ENCODE measurements around the gene DOCK3.
"Not testable (repeated sequence)": the region's sequence is repeated elsewhere in the genome, so short reads cannot be mapped to it uniquely, and the experiment has no call there.

Gene DOCK3

DNA sequence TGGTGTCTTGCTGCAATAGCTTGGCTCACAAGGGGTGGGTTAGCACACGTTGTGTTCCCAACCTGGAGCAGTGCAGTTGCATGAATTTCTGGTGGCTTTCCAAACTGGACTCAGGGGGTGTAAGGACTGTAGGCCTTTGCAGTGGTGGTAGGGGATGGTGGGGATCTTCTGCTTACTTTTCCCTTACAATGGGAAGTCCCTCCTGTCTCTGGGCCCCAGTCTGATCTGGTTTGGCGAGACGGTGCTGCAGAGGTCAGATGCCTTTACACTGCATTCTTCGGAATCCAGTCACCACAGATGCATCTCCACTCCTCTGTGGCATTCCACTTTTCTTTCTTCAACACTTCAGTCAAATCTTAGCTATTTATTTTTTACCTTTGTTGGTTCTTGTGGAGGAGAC lies 132.1 kb downstream of the DOCK3 start:
- DNase-seq, result no peak

DNA sequence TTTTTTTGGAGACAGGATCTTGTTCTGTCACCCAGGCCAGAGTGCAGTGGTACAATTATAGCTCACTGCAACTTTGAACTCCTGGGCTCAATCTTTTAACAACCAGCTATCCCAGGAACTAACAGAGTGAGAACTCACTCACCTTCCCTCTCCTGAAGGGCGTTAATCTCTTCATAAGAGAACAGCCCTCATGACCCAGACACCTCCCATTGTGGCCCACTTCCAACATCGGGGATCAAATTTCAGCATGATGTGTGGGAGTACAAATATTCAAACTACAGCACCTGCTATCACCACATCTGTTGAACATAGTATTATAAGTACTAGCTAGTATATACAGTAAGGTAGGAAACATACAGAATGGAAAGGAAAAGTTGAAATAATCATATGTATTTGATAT lies 132.5 kb downstream of the DOCK3 start:
- no peak for DNase-seq

DNA sequence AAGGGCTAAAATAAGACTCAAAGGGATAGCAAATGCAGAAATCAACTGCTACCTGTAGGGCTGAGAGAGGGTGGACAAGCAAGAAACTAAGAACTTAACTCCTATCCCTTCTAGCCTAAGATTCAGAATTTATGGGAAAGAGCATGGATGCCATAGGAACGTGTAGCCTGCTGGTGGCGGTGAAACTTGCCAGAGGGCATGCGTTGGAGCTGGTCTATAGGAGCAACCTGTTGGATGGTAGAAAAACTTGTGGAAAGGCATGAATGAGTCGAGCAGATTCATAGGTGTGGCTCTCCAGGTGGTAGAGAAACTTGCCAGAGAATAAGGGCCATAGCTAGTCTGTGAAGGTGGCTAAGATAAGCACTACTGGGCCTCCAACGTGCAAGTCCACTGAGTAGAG lies 137.2 kb downstream of the DOCK3 start:
- DNase-seq, result no peak

DNA sequence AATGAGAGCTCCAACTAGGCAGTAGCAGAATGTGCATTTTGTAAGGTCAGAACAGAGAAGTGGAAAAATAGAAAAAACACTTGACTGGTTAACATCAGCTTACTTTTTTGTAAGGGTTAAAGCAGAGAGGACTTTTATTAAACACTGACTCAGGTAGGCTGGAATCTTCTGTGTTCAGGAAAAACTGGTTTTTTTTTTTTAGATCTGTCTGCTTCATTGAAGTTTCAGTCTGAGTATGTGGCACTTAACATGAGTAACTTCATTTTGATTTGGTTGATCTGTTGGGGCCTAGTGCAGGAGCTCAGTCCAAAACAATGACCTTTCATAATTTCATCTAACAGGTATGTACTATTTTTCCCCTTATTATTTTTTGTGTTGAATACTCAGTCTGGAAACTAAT lies 141.1 kb downstream of the DOCK3 start:
- no peak for DNase-seq

DNA sequence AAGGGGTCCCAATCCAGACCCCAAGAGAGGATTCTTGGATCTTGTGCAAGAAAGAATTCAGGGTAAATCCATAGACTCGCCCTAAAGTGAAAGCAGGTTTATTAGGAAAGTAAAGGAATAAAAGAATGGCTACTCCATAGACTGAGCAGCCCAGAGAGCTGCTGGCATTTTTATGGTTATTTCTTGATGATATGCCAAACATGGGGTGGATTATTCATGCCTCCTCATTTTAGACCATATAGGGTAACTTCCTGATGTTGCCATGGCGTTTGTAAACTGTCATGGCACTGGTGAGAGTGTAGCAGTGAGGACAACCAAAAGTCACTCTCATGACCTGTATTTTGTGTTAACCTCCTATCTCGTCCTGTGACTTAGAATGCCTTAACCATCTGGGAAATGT lies 142.2 kb downstream of the DOCK3 start:
- DNase-seq, result no peak

DNA sequence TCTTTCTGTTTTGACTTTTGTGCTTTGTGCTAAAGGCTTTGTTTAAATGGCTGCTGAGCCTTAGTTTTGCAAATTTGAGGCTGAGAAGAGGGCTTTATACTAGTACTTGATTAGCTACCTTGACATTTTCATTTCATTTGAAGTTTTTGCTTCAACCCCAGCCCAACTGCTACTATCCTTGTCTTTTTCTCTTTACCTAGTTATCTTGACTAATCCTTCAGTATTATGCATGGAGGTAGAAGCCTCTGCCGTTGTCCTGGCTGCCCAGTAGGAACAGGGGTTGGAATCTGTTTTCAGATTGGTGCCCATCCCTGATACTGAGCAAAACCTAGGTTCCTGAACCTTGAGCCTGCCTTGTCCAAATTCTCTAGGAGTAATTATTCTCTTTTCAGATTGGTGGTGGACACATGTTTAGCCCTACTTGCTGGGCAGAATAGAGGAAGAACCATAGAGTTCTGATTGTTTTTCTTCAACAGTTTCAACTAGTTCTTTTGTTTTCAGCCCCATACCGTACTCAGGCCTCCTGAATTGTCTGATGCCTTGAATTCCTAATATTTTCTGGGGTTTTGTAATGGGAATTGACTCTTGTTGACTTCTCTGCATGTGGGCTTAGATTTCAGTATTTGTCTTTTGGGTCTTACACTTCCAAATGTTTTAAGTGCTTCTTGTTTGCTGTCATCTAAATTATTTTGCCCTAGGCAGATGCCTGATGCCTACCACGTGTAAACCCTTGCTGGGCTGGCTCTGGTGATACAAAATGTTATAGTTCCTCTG lies 143.2 kb downstream of the DOCK3 start:
- no peak for DNase-seq

DNA sequence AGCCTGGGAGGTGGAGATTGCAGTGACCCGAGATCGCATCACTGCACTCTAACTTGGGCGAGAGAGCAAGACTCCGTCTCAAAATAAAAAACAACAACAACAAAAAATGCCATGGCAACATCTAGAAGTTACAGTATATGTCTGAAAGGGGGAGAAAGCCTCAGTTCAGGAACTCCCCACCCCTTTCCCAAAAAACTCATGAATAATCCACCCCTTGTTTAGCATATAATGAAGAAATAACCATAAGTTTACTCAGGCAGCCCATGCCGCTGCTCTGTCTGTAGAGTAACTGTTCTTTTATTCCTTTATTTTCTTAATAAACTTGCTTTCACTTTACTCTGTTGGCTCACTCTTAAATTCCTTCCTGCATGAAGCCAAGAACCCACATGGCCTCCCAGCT lies 145.2 kb downstream of the DOCK3 start:
- DNase-seq, result no peak

DNA sequence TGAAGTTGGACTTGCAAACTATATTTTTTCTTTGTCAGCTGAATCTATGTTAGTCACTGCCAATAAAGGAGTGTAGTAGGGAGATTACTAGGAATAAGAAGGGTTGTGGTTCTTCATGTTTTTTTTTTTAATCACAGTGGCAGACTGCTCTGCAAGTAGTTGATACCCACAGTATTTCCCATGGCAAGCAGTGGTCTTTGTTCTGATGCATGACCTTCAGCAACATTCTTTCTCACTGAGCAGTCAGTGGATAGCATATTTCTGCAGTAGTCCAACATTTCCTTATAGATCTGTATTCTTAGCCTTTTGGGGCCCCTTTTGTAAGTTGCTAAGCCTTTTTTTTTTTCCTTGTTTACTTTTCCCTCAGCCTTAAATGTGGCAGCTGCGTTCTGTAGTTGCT lies 151.1 kb downstream of the DOCK3 start:
- no peak for DNase-seq

DNA sequence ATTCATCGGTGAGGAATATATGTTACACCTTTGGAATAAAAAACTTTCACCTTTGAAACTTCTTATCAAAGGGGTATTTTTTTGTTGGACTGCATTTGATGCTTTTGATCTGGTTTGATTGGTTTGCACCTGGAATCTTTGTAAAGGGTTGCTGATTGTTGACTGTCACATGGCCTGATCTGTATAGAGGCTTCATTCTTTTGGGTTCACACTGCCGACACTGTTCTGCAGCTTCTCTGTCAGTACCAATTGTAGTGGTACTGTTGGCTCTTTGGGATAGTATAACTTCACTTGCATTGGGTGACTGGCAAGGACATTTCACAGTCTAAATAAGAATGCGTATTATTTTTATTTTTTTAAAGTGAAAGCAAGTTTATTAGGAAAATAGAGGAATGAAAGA lies 155.7 kb downstream of the DOCK3 start:
- DNase-seq, result no peak

DNA sequence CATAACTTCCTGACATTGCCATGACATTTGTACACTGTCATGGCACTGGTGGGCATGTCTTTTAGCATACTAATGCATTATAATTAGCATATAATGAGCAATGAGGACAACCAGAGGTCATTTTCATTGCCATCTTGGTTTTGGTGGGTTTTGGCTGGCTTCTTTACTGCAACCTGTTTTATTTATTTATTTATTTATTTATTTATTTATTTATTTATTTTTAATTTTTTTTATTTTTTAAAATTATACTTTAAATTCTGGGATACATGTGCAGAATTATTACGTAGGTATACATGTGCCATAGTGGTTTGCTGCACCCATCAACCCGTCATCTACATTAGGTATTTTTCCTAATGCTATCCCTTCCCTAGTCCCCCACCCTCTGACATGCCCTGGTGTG lies 156.3 kb downstream of the DOCK3 start:
- DNase-seq, result not testable (repeated sequence)

DNA sequence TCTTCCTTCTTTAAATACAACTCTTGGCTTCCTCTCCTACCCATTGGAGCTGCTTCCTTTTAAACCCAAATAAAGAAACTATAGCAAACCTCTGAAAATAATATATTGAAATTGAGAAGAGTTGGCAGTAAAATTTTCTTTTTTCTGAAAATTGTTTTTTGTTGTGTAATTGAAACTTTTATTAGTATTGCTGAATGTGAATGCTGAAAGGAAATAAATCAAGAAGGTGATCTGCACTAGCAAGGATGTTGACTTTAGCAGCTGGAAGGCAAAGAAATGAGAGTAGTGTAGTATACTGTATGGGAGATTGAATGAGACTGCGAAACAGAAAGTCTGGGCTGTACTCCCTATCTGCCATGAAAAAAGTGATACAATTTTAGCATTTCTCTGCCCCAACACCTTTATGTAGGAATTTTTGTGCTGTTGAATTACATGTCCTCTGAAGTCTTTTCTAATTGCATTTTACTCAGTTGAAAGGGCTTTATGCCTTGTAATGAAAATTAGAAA lies 166.3 kb downstream of the DOCK3 start:
- no peak for DNase-seq

DNA sequence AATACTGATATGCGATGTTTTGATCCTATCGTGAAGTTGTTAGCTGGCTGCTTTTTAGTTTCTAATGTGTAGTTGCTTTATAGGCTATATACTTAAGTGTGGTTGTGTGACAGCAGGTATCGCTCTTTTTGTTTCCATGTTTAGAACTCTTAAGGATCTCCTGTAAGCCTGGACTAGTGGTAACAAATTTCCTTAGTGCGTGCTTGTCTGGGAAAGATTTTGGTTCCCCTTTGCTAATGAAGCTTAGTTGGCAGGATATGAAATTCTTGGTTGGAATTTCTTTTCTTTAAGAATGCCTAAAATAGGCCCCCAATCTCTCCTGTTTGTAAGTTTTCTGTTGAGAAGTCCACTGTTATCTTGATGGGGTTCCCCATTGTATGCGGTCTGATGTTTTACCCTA lies 173.6 kb downstream of the DOCK3 start:
- no peak for DNase-seq

DNA sequence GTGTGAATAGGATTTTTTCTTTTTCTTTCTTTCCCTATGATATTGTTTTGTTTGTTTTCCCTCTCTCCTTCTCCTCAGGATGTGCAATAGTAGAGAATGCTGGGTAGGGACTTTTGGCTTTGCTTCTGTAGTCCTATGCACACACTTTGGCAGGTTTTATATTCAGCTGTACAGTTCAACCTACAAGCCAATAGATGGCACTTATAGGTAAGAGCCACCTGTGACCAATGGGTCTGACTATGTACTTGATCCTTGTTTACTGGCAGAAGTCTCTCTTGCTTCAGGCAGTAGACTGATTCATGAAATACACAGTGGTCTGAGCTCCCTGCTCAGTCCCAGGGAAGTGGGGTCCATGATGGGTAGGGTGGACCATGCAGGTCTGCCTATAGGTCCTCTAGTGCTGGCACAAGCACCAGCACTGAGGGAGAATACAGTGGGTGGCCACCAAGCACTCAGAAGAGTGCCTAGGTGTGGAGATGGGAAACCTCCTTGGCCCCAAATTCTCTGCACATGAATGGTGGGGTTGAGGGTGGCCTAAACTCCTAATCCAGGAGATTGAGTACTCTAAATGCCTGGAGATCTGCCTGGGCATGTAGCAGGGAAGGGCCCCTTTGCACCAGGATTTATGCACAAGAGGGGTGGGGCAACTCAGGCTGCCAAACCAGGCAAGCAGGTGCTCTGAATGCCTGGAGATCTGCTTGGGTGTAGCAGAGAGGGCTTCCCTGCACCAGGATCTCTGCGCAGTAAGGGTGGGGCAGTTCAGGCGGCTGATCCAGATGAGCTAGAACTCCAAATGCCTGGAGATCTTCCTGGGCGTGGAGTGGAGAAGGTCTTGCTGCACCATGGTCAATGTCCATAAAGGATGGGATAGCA lies 176.1 kb downstream of the DOCK3 start:
- no peak for DNase-seq

DNA sequence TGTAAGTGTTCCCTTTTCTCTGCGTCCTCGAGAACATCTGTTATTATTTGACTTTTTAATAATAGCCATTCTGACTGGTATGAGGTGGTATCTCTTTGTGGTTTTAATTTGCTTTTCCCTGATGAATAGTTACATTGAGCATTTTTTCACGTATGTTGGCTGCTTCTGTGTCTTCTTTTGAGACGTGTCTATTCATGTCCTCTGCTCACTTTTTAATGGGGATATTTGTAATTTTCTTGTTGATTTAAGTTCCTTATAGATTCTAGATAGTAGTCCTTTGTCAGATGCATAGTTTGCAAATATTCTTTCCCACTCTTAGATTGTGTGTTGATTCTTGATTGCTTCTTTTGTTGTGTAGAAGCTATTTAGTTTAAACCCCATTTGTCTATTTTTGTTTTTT lies 179.2 kb downstream of the DOCK3 start:
- DNase-seq, result no peak

DNA sequence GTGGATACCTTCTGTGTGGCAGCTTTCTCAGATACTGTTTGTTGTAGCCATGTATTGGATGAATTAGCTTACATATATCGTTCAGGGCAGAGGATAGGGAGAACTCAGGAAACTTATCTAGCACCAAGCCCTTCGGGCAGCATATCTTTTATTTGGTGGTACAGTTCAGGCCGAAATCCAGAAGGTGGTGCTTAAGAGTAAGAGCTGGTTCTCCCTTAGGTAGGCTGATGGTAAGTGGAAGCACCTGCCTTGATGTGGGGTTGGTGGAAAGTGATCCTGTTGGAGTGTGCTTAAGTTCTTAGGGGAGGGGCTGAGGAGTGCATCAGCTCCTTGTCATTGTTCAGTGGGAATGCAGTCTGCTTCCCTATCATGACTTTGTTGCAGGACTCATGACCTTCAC lies 187.5 kb downstream of the DOCK3 start:
- no peak for DNase-seq

DNA sequence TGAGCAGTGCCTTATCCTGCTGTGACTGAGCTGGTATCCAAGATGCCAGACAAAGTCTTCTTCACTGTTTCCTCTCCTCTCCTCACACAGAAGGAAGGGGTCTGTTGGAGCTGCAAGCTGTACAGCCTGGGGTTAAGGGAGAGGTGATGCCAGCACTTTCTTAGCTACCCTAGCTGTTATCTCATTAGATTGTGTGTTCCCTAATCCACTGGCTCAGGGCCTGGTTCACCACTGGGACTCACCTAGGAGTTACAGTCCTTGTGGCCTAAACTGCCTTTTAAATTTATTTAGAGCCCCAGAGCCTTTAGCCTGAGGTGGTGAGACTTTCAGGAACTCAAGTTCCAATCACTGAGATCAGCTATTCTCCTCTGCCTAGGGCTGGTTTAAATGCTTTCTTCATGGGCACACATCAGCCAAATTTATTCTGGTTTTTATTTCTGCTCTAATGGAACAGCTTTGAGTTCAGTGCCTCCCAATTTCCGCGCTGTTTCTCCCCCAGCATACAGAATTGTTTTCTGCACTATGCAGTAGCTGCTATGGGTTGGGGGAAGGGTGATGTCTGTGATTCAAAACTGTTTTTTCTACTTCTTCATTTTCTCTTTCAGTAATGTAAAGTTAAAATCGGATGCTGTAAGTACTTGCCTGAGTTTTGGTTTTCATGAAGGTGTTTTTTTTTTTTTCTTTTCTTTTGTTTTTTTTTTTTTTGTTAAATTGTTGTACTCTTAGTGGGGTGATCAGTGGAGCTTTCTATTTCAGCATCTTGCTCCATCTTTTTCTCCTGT lies 198.8 kb downstream of the DOCK3 start:
- DNase-seq, result no peak

DNA sequence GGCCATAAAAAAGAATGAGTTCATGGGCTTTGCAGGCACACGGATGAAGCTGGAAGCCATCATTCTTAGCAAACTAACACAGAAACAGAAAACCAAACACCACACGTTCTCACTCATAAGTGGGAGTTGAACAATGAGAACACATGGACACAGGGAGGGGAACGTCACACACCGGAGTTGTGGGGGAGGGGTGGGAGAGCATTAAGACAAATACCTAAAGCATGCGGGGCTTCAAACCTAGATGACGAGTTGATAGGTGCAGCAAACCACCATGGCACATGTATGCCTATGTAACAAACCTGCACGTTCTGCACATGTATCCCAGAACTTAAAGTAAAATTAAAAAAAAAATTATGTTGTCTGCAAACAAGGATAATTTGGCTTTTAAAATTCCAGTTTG lies 200.1 kb downstream of the DOCK3 start:
- not testable (repeated sequence) for DNase-seq

DNA sequence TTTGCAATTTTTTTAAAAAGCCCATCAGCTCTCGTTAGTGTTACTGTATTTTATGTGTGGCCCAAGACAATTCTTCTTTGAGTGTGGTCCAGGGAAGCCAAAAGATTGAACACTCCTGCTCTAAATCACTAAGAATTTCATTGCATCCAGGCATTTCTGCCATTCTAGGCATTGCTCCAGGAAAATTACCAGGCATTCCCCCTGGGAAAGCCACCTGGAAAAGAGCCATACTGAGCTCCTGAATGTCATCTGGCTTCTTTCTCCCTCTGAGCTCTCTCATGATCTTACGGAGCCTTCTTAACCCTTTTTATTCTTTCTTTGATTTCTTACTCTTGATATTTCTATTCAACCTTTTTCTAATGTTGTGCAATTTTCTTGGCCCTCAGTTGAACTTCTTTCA lies 202.2 kb downstream of the DOCK3 start:
- DNase-seq, result no peak

DNA sequence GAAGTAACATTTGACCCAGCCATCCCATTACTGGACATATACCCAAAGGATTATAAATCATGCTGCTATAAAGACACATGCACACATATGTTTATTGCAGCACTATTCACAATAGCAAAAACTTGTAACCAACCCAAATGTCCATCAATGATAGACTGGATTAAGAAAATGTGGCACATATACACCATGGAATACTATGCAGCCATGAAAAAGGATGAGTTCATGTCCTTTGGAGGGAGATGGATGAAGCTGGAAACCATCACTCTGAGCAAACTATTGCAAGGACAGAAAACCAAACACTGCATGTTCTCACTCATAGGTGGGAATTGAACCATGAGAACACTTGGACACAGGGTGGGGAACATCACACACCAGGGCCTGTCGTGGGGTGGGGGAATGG lies 208.0 kb downstream of the DOCK3 start:
- not testable (repeated sequence) for DNase-seq

DNA sequence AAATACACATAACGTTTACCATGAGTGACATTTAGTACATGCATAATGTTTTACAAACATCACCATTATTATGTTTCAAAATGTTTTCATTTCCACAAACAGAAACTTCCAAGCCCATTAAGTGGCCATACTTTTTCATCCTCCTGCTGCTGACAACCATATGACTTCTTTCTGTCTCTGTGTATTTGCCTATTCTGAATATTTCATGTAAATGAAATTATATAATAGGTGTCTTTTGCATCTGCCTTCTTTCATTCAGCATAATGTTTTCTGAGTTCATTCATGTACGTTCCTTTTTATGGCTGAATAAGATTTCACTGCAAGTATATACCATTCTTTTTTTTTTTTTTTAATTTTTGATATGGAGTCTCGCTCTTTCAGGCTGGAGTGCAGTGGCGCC lies 209.0 kb downstream of the DOCK3 start:
- no peak for DNase-seq

DNA sequence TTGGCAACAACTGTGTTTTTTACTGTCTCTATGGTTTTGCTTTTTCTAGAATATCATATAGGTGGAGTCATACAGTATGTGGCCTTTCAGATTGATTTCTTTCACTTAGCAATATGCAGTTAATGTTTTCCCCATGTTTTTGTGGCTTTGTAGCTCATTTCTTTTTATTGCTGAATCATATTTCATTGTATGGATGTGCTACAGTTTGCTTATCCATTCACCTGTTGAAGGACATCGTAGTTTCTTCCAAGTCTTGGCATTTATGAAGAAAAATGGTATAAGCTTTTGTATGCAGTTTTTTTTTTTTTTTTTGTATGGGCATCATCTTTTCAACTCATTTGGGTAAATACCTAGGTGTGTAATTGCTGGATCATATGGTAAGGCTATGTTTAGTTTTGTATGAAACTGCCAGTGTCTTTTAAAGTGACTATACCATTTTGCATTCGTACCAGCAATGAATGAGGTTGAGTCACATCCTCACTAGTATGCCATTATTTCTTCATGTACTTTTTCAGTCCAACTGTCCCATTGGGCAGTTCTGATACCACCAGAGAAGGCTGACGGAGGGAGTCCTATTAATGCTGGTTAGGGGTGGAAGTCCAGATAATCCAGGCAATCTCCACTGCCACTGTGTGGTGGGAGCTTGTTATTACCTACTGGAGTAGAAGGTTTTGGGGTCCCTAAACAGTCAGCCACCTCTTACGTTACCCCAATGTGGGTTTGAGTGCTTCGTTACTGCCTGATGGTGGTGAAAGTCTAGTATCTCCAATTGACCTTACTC lies 210.5 kb downstream of the DOCK3 start:
- DNase-seq, result no peak

DNA sequence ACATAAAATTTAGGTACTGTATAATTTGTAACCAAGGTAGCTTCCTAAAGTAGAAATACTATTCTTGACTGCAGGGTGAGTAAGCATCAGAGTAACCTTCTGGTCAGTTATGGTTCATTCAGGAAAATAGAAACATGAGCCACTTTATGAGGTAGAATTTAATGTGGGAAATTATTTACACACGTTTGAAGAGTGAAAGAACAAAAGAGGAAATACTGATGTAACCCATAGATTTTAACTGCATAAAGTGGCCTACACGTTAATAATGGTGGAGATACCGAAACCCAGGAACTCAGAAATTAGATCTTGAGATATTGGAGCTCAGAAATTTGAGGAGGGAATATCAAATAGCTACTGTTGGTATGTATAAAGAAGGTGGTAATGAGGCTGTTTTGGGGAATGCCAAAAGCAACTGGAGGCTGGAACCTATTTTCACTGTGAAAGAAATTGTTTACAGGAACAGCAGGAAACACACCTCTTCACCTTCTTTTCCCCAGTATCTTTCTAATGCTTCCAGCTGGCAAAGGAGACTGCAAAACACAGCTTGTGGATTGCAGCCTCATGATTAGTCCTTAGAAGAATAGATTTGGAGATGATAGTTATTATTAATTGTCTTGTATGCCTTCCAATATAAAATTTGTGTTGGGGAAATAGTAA lies 216.1 kb downstream of the DOCK3 start:
- no peak for DNase-seq
